K562 (cell line): ENCODE measurements around the gene ZNF548. TPM values are rescaled to one million over a fixed set of nuclear protein-coding genes. Genes with fewer than 3 reads are reported as not detected.

Source experiments
- ATF7 ChIP-seq: fragments of 450-650 bp; IDR thresholded peaks from 2 replicates; pipeline ENCODE4 v1.7.1; 2014; ENCODE audit warnings: mild to moderate bottlenecking, moderate library complexity
- BRCA1 ChIP-seq, 2 experiments: fragments of 450-650 bp in 1 of 2; sonication (generic) in 1 of 2; formaldehyde crosslinking in 1 of 2; IDR thresholded peaks; 2 replicates each; pipeline versions ENCODE4 v1.5.0 to v1.6.1; 2017 to 2020; ENCODE audit warnings: mild to moderate bottlenecking in 1 of 2, missing genetic modification reagents in 1 of 2
- CBX1 ChIP-seq: sonication (generic); IDR thresholded peaks from 2 replicates; pipeline ENCODE4 v1.6.1; 2016; ENCODE audit warnings: antibody characterized with exemption, low read depth, mild to moderate bottlenecking
- ETV1 ChIP-seq: fragments of 450-650 bp; conservative IDR thresholded peaks from 2 replicates; pipeline ENCODE4 v1.6.1; 2016; ENCODE audit warnings: missing genetic modification characterization, control low read depth, low read depth, missing compliant biosample characterization
- FOS ChIP-seq: IDR thresholded peaks from 3 replicates; pipeline ENCODE4 v1.6.1; 2011; ENCODE audit not compliant: insufficient read length; ENCODE audit errors: extremely low read depth
- FOXP4 ChIP-seq: sonication (generic); formaldehyde crosslinking; IDR thresholded peaks from 2 replicates; pipeline ENCODE4 v1.8.0; 2022; ENCODE audit warnings: mild to moderate bottlenecking, missing genetic modification reagents, borderline replicate concordance
- GTF2B ChIP-seq: IDR thresholded peaks from 2 replicates; pipeline ENCODE4 v1.6.1; 2011; ENCODE audit not compliant: insufficient read length; ENCODE audit errors: extremely low read depth
- HMG20B ChIP-seq: fragments of 250-450 bp; sonication (Bioruptor Pico); IDR thresholded peaks from 2 replicates; pipeline ENCODE4 v1.5.0; 2021; ENCODE audit warnings: mild to moderate bottlenecking
- KDM2B ChIP-seq: fragments of 250-450 bp; sonication (Bioruptor Pico); IDR thresholded peaks from 2 replicates; pipeline ENCODE4 v1.8.0; 2021; ENCODE audit warnings: mild to moderate bottlenecking, moderate library complexity
- MAFG ChIP-seq: fragments of 450-650 bp; conservative IDR thresholded peaks from 2 replicates; pipeline ENCODE4 v1.6.1; 2016; ENCODE audit warnings: missing genetic modification characterization, missing compliant biosample characterization
- MEIS2 ChIP-seq: fragments of 450-650 bp; IDR thresholded peaks from 2 replicates; pipeline ENCODE4 v1.6.1; 2014; ENCODE audit warnings: mild to moderate bottlenecking; ENCODE audit not compliant: partially characterized antibody
- MYBL2 ChIP-seq, 2 experiments: fragments of 450-650 bp in 1 of 2; sonication (generic) in 1 of 2; formaldehyde crosslinking in 1 of 2; IDR thresholded peaks; 2 replicates each; pipeline versions ENCODE4 v1.6.1 to v1.8.1; 2017 to 2022; ENCODE audit warnings: borderline replicate concordance in 1 of 2, inconsistent platforms in 1 of 2, low read depth in 1 of 2, mild to moderate bottlenecking in 1 of 2, missing genetic modification reagents in 1 of 2, moderate library complexity in 1 of 2
- NFATC3 ChIP-seq: fragments of 450-650 bp; IDR thresholded peaks from 2 replicates; pipeline ENCODE4 v1.6.1; 2017; ENCODE audit warnings: mild to moderate bottlenecking
- PHB ChIP-seq: fragments of 250-450 bp; sonication (Bioruptor Pico); IDR thresholded peaks from 2 replicates; pipeline ENCODE4 v1.5.0; 2021
- SETDB1 ChIP-seq: IDR thresholded peaks from one replicate; pipeline ENCODE4 v1.6.1; 2012; ENCODE audit warnings: low read length, control low read depth, inconsistent platforms
- SMARCE1 ChIP-seq: fragments of 450-650 bp; IDR thresholded peaks from 2 replicates; pipeline ENCODE4 v1.7.1; 2016; ENCODE audit warnings: mild to moderate bottlenecking
- TBL1XR1 ChIP-seq, 2 experiments: IDR thresholded peaks; 2 replicates each; pipeline ENCODE4 v1.6.1; 2012; ENCODE audit warnings: improper control_type of control experiment in 2 of 2, low read length in 2 of 2, mild to moderate bottlenecking in 1 of 2
- TCF15 ChIP-seq: fragments of 250-450 bp; sonication (Bioruptor Pico); IDR thresholded peaks from 2 replicates; pipeline ENCODE4 v1.8.0; 2022; ENCODE audit warnings: moderate library complexity, mild to moderate bottlenecking, inconsistent platforms
- ZNF134 ChIP-seq: fragments of 250-450 bp; sonication (Bioruptor Pico); conservative IDR thresholded peaks from 2 replicates; pipeline ENCODE4 v1.4.0; 2020
- ZNF239 ChIP-seq: fragments of 250-450 bp; sonication (Bioruptor Pico); IDR thresholded peaks from 2 replicates; pipeline ENCODE4 v1.4.0; 2020; ENCODE audit warnings: mild to moderate bottlenecking
- ZNF780A ChIP-seq: fragments of 250-450 bp; sonication (Bioruptor Pico); IDR thresholded peaks from 2 replicates; pipeline ENCODE4 v1.5.0; 2021; ENCODE audit warnings: mild to moderate bottlenecking
- polyA plus RNA-seq, 8 experiments: library from polyadenylated mRNA; depleted of rRNA in 4 of 8; stranded (reverse) in 5 of 8; unstranded in 3 of 8; fragments of >200 nt; fragmentation: Nextera tagmentation in 2 of 8; fragmentation: Illumina TruSeq in 1 of 8; extraction: Ambion mirVana in 2 of 8; extraction: Trizol in 1 of 8; gene quantifications; 2 replicates each; pipeline versions ENCODE4 v1.2.1 to v1.2.3, GENCODE V29; 2011 to 2014; ENCODE audit warnings: inconsistent platforms in 1 of 8, missing spikeins in 1 of 8
- total RNA-seq, 7 experiments: library from RNA; depleted of rRNA in 6 of 7; stranded (reverse); fragments of >200 nt in 6 of 7; fragmentation: Illumina TruSeq in 2 of 7; extraction: Trizol in 2 of 7; gene quantifications; 2 replicates each; pipeline versions ENCODE4 v1.2.1 to v1.2.3, GENCODE V29; 2011 to 2021; ENCODE audit warnings: low replicate concordance in 1 of 7
- TF ChIP-seq, protein P1 (sequence below): fragments of 250-450 bp; sonication (Bioruptor Pico); IDR thresholded peaks from 2 replicates; pipeline ENCODE4 v1.8.0; 2022; ENCODE audit warnings: inconsistent platforms
- TF ChIP-seq, protein P2 (sequence below): fragments of 200-800 bp; sonication (Bioruptor generic); IDR thresholded peaks from 2 replicates; pipeline ENCODE4 v1.6.1; 2017; ENCODE audit warnings: missing genetic modification characterization, missing compliant biosample characterization

Gene ZNF548
- total and polyA plus RNA-seq, 9 of the 15 experiments (the other 6 are each of a cell fraction or from before 2014, with no cell fraction given): 1.5 to 8.7 (median 4.5) TPM

DNA sequence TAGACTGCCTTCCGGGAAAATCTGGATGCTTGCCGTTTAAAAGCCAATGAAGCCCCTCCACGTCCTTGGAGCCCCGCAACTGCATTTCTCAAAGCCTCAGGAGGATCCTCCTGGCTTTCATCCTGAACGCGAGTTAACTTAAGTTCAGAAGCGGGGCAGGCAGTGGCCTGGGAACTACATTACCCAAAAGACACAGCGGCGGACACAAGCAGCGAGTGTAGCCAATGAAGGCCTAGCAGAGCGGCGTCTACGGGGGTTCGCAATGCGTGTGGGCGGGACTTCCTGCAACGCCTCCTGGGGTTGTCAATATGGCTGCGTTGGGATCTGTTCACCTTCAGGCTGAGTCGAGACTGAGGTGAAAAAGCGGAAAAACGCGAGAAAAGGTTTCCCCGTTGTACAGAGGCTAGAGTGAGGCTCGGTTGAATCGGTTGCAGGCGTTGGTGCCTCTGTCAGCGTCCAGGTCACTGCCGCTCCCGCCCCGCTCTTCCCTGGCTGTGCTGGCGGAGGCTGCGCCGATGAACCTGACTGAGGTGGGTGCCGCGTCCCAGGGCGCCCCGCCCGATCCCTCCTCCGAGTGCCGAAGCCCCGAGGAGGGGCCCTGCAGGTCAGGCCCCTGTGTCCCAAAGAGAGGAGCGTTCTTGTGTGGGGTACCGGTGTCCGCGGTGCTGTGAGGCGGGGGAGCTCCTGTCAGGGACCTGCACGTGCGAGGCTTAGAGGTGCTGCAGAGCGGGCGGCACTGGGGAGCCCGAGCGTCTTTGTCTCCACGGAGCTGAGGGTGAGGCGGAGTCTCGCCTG is 21.4 kb downstream of the ZNF548 start, which contains the start of gene ZNF17 (continued):
- no peak for TF ChIP-seq FOXP4 (CRISPR knock-in tag)
- no peak for TF ChIP-seq ZNF780A
- no peak for TF ChIP-seq PHB (CRISPR knock-in tag)
- no peak for TF ChIP-seq GTF2B
- no peak for TF ChIP-seq MYBL2 (IDR thresholded peaks at IDR 0.05; ENCODE audit: low read depth)
- TF ChIP-seq MYBL2 (CRISPR knock-in tag; IDR thresholded peaks at IDR 0.05; ENCODE audit: borderline replicate concordance): no peak
- TF ChIP-seq SMARCE1: no peak
- TF ChIP-seq MEIS2: no peak
- no peak for TF ChIP-seq KDM2B (CRISPR knock-in tag)
- no peak for TF ChIP-seq NFATC3
- TF ChIP-seq SETDB1: no peak
- TF ChIP-seq FOS: peak; percentile 79
- TF ChIP-seq BRCA1 (IDR thresholded peaks at IDR 0.05): no peak
- no peak for TF ChIP-seq BRCA1 (CRISPR knock-in tag; IDR thresholded peaks at IDR 0.05)
- no peak for TF ChIP-seq ETV1 (tag)
- 0 out of 2 replicates have a peak, but pooled peaks have one; percentile 40 for TF ChIP-seq CBX1
- TF ChIP-seq ZNF239: no peak
- TF ChIP-seq MAFG (tag): no peak
- no peak for TF ChIP-seq ZNF134 (CRISPR knock-in tag)
- TF ChIP-seq, protein P1, sequence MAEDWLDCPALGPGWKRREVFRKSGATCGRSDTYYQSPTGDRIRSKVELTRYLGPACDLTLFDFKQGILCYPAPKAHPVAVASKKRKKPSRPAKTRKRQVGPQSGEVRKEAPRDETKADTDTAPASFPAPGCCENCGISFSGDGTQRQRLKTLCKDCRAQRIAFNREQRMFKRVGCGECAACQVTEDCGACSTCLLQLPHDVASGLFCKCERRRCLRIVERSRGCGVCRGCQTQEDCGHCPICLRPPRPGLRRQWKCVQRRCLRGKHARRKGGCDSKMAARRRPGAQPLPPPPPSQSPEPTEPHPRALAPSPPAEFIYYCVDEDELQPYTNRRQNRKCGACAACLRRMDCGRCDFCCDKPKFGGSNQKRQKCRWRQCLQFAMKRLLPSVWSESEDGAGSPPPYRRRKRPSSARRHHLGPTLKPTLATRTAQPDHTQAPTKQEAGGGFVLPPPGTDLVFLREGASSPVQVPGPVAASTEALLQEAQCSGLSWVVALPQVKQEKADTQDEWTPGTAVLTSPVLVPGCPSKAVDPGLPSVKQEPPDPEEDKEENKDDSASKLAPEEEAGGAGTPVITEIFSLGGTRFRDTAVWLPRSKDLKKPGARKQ (CRISPR knock-in tag): no peak
- TF ChIP-seq ATF7: peak; percentile 45; the same call in 1 of the 2 replicates
- no peak for TF ChIP-seq HMG20B
- TF ChIP-seq TBL1XR1 (IDR thresholded peaks at IDR 0.05; ENCODE audit: low read length in 2 of 2): no peak; a peak in 1 of 4 replicates
- no peak for TF ChIP-seq TCF15 (CRISPR knock-in tag)
- TF ChIP-seq, protein P2, sequence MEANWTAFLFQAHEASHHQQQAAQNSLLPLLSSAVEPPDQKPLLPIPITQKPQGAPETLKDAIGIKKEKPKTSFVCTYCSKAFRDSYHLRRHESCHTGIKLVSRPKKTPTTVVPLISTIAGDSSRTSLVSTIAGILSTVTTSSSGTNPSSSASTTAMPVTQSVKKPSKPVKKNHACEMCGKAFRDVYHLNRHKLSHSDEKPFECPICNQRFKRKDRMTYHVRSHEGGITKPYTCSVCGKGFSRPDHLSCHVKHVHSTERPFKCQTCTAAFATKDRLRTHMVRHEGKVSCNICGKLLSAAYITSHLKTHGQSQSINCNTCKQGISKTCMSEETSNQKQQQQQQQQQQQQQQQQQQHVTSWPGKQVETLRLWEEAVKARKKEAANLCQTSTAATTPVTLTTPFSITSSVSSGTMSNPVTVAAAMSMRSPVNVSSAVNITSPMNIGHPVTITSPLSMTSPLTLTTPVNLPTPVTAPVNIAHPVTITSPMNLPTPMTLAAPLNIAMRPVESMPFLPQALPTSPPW (CRISPR knock-in tag): peak; percentile 49
